ENCODE results near the gene PIK3CB.
"Not testable (repeated sequence)": the region's sequence is repeated elsewhere in the genome, so short reads cannot be mapped to it uniquely, and the experiment has no call there.

The PIK3CB gene

GRCh38 chr3:138834596-138835396 lies at the start of gene PIK3CB:
PIK3CB (minus strand) TSS chr3:138834928; CDS start chr3:138759343, 75,585 bp downstream.
- DNase-seq, result peak; percentile 72 to 95

GRCh38 chr3:138881233-138881632 lies 46.5 kb upstream of the PIK3CB start:
- DNase-seq, result no peak

GRCh38 chr3:138879541-138880380 lies 45.0 kb upstream of the PIK3CB start:
- DNase-seq, result no peak

GRCh38 chr3:138877226-138877625 lies 42.5 kb upstream of the PIK3CB start:
- no peak for DNase-seq

- DNase-seq, result no peak
These were observed 41.3 kb upstream of the PIK3CB start for GRCh38 chr3:138875754-138876664.

GRCh38 chr3:138875096-138875753 lies 40.5 kb upstream of the PIK3CB start:
- DNase-seq, result no peak

- DNase-seq, result no peak
These were observed 38.9 kb upstream of the PIK3CB start for GRCh38 chr3:138873471-138874278.

GRCh38 chr3:138872632-138873031 lies 37.9 kb upstream of the PIK3CB start:
- no peak for DNase-seq

- no peak for DNase-seq
These were observed 33.3 kb upstream of the PIK3CB start for GRCh38 chr3:138867996-138868395.

GRCh38 chr3:138863776-138864113 lies 29.0 kb upstream of the PIK3CB start:
- no peak for DNase-seq

- DNase-seq, result peak; percentile 77 to 84
These were observed 28.4 kb upstream of the PIK3CB start for GRCh38 chr3:138862924-138863775.

GRCh38 chr3:138862531-138862923 lies 27.8 kb upstream of the PIK3CB start:
- peak in 1 of 2 experiments; percentile 12 for DNase-seq

GRCh38 chr3:138861798-138862197 lies 27.1 kb upstream of the PIK3CB start:
- DNase-seq, result no peak

GRCh38 chr3:138856799-138857198 lies 22.1 kb upstream of the PIK3CB start:
- no peak for DNase-seq

GRCh38 chr3:138854940-138855339 lies 20.2 kb upstream of the PIK3CB start:
- DNase-seq, result no peak

GRCh38 chr3:138854204-138854603 lies 19.5 kb upstream of the PIK3CB start:
- no peak for DNase-seq

- DNase-seq, result no peak
These were observed 15.4 kb upstream of the PIK3CB start for GRCh38 chr3:138850151-138850550.

GRCh38 chr3:138849222-138849940 lies 14.7 kb upstream of the PIK3CB start:
- peak in 1 of 2 experiments; percentile 35 for DNase-seq

GRCh38 chr3:138848696-138849095 lies 14.0 kb upstream of the PIK3CB start:
- DNase-seq, result no peak

GRCh38 chr3:138846824-138847223 lies 12.1 kb upstream of the PIK3CB start:
- not testable (repeated sequence) for DNase-seq

All from NCI-H526 (cell line).